T-cell (primary cell): Measurements from ENCODE around the gene SELENOO. TPM values are rescaled to one million over a fixed set of nuclear protein-coding genes. Genes with fewer than 3 reads are reported as not detected.

Experiments used
- ATAC-seq, 4 experiments: fragments of 200-7000 bp in 3 of 4; fragments of 150-1000 bp in 1 of 4; cut with Tn5 transposase; replicated peaks in 1 of 4; 1 replicate in 3 of 4; 2 replicates in 1 of 4; pipeline ENCODE4 v1.10.0; 2021; ENCODE audit warnings: moderate library complexity in 3 of 4, mild to moderate bottlenecking in 2 of 4, moderate number of reproducible peaks in 1 of 4
- CTCF ChIA-PET, 2 donors: fragments of 300-600 bp; sonication (Branson Sonifier 250); formaldehyde crosslinking; loops; one replicate each; lab custom pipeline; 2022; ENCODE audit warnings: antibody characterized with exemption in 2 of 2; lab: Charles Lee
- POLR2A ChIA-PET, 2 donors: fragments of 300-600 bp; sonication (Branson Sonifier 250); formaldehyde crosslinking; loops; one replicate each; lab custom pipeline; 2022; ENCODE audit warnings: antibody characterized with exemption in 2 of 2; lab: Charles Lee
- DNase-seq, 35 experiments: peaks; one replicate each; pipeline versions ENCODE4 v3.0.0 to v3.0.0-alpha.2; 2013 to 2023
- H3K27ac ChIP-seq: one replicate; pipeline ENCODE4 v1.5.1; 2013; ENCODE audit warnings: low read length
- H3K27me3 ChIP-seq, 2 experiments: replicated peaks in 1 of 2; 1 replicate in 1 of 2; 2 replicates in 1 of 2; pipeline versions ENCODE4 v1.6.1 to v1.7.0; 2013; ENCODE audit warnings: low read length in 1 of 2, mixed read lengths in 1 of 2; ENCODE audit not compliant: control insufficient read depth in 2 of 2, insufficient read depth in 2 of 2; ENCODE audit errors: extremely low read depth in 1 of 2
- H3K36me3 ChIP-seq, 2 donors: 1 replicate in 1 of 2; 2 replicates in 1 of 2; pipeline versions ENCODE4 v1.6.1 to v1.7.0; 2013; ENCODE audit warnings: low read length in 1 of 2; ENCODE audit not compliant: control insufficient read depth in 2 of 2, insufficient read depth in 1 of 2; ENCODE audit errors: extremely low read depth in 1 of 2
- H3K4me1 ChIP-seq, 2 experiments: 1 replicate in 1 of 2; 2 replicates in 1 of 2; pipeline versions ENCODE4 v1.6.1 to v1.7.0; 2013; ENCODE audit warnings: low read length in 2 of 2, mixed read lengths in 1 of 2; ENCODE audit not compliant: insufficient read depth in 2 of 2, control insufficient read depth in 1 of 2; ENCODE audit errors: extremely low read depth in 1 of 2
- H3K4me3 ChIP-seq, 2 donors: 1 replicate in 1 of 2; 2 replicates in 1 of 2; pipeline versions ENCODE4 v1.5.1 to v1.7.0; 2013; ENCODE audit warnings: mild to moderate bottlenecking in 2 of 2, low read length in 1 of 2, moderate library complexity in 1 of 2; ENCODE audit not compliant: control insufficient read depth in 1 of 2; ENCODE audit errors: extremely low read depth in 1 of 2
- H3K9me3 ChIP-seq: 2 replicates; pipeline ENCODE4 v1.7.0; 2013
- H3K27ac Mint-ChIP-seq, 2 donors: one replicate each; pipeline ENCODE4 v1.8.0; 2020 to 2021; ENCODE audit warnings: mild to moderate bottlenecking in 2 of 2, mixed read lengths in 2 of 2
- H3K27me3 Mint-ChIP-seq, 2 donors: one replicate each; pipeline ENCODE4 v1.8.0; 2021 to 2022; ENCODE audit warnings: mixed read lengths in 2 of 2
- H3K36me3 Mint-ChIP-seq: one replicate; pipeline ENCODE4 v1.8.0; 2021; ENCODE audit warnings: mixed read lengths
- H3K4me1 Mint-ChIP-seq, 3 donors: one replicate each; pipeline ENCODE4 v1.8.0; 2020 to 2022; ENCODE audit warnings: mixed read lengths in 3 of 3, mild to moderate bottlenecking in 1 of 3
- H3K4me3 Mint-ChIP-seq, 3 donors: one replicate each; pipeline ENCODE4 v1.8.0; 2020 to 2022; ENCODE audit warnings: mild to moderate bottlenecking in 3 of 3, mixed read lengths in 3 of 3, moderate library complexity in 3 of 3
- H3K9me3 Mint-ChIP-seq, 3 donors: one replicate each; pipeline ENCODE4 v1.8.0; 2020 to 2022; ENCODE audit warnings: mixed read lengths in 3 of 3
- WGBS: methylation state at CpG from one replicate; pipeline ENCODE4 v1.1.5; 2013; ENCODE audit warnings: missing lambda C conversion rate; ENCODE audit not compliant: insufficient coverage; 5-methylcytosine and 5-hydroxymethylcytosine counted together
- total RNA-seq, 35 experiments: library from RNA in 6 of 35; stranded (reverse) in 6 of 35; fragments of 120-200 nt in 1 of 35; gene quantifications; one replicate each; pipeline versions ENCODE4 v1.2.1 to v1.2.4 and lab custom pipeline; 2013 to 2026

The SELENOO gene
- total RNA-seq, 5 donors from 2014 or later (not counting 1 experiment from before 2014, with no cell fraction given), result 28.9 to 51.0 (median 46.1) TPM

DNA sequence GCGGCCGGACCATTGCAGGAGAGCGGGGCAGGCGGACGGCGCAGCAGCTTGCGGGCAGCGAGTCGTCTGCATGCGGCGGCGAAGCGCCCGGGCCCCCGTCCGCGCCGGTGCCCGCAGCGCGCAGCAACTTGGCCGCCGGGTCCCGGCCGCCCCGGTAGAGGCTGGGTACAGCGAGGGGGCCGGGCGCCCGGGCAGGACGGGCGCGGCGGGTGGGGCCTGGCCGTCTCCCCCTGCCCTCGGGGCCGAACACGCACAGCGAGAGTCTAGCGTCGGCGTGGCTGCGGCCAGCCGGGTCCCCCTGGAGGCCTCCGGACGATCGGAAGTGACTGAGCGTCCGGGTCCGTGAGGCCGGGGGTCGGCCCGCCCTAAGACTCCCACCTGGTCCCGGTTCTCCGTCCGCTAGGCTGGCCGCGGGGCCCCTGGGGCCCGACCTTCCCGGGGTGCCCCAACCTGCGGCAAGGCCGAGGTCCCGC, 15.9 kb upstream of the SELENOO start:
- H3K4me3 Mint-ChIP-seq, result peak overlapping the region in 2 of 3 donors; percentile 57 to 86
- no peaks in the 10 kb centered on the region for H3K36me3 Mint-ChIP-seq
- peaks cover 0 to 3% of the 10 kb centered on the region in 2 donors for H3K36me3 ChIP-seq
- DNase-seq (no peak), ATAC-seq (no peak)
- H3K4me1 Mint-ChIP-seq, result peaks cover 16 to 37% (median 34%) of the 10 kb centered on the region in 3 donors
- 17% methylated on average over 61 of the region's 63 CpGs for WGBS
- no peaks in the 10 kb centered on the region for H3K9me3 Mint-ChIP-seq
- H3K27ac ChIP-seq, result no peak overlapping the region
- no peaks in the 10 kb centered on the region for H3K9me3 ChIP-seq
- CTCF ChIA-PET, result no interaction called here
- H3K27ac Mint-ChIP-seq, result no peak overlapping the region
- H3K4me3 ChIP-seq, result peak overlapping the region; percentile 57 to 79
- peaks cover 20 to 50% of the 10 kb centered on the region in 2 experiments for H3K4me1 ChIP-seq
- H3K27me3 ChIP-seq, result peaks cover 0 to 27% of the 10 kb centered on the region in 2 experiments
- H3K27me3 Mint-ChIP-seq, result peaks cover 0 to under 1% of the 10 kb centered on the region in 2 donors
- POLR2A ChIA-PET, result no interaction called here

DNA sequence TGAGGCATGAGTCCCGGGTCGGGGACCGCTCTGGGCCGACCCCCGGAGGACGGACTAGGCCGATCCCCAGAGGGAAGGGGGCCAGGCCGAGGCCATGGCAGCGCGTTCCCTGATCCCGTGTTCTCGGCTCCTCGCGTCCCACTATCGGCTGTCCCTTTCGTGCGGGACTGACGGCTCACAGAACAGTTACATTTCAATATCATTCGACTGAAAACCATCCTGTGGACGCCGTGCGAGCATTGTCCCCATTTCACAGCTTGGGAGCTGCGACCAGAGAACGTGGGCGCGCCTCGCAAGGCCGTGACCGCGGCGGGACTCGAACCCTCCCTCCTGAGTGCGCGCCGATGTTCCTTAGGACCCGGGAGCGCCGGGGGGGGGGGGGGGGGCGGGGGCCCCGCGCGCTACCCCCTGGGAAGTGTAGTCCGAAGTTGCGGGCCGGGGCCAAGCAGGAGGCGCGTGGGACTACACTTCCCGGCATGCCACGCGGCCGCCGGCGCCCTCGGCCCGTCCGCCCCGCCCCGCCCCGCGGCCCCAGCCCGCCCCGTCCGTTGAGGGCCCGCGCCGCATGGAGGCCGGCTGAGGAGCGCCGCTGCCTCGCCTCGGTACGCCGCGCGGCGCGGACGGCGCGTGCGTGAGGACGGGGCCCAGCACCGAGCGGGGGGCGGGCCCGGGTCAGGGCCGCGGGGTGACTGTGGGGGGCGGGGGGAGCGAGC, 15.3 kb upstream of the SELENOO start, which contains the start of gene TRABD:
Gene TRABD (plus strand): TSS at position 539 of the 713 bp plus-strand sequence. CDS start 7,148 bp downstream, outside the sequence.
- H3K27ac Mint-ChIP-seq, result peak within 1 kb of the TSS; percentile 93 to 94
- ChIA-PET POLR2A (no interaction called here), CTCF (no interaction called here)
- peak; percentile 74 to 83 (median 77) for ATAC-seq
- H3K36me3 Mint-ChIP-seq, result no peaks in the 10 kb centered on the region
- Histone ChIP-seq H3K4me3 (peak within 1 kb of the TSS; percentile 57 to 79), H3K36me3 (peaks cover 0 to 3% of the 10 kb centered on the region in 2 donors), H3K9me3 (no peaks in the 10 kb centered on the region), H3K27ac (peak within 1 kb of the TSS; percentile 74), H3K27me3 (peaks cover 0 to 21% of the 10 kb centered on the region in 2 experiments), H3K4me1 (peaks cover 23 to 54% of the 10 kb centered on the region in 2 experiments)
- peak; percentile 74 to 95 (median 84) for DNase-seq
- no peaks in the 10 kb centered on the region for H3K27me3 Mint-ChIP-seq
- H3K9me3 Mint-ChIP-seq, result no peaks in the 10 kb centered on the region
- peaks cover 16 to 38% (median 35%) of the 10 kb centered on the region in 3 donors for H3K4me1 Mint-ChIP-seq
- peak within 1 kb of the TSS; percentile 86 to 95 (median 89) for H3K4me3 Mint-ChIP-seq
- 4% methylated on average over 40 of the region's 90 CpGs for whole genome bisulfite sequencing

DNA sequence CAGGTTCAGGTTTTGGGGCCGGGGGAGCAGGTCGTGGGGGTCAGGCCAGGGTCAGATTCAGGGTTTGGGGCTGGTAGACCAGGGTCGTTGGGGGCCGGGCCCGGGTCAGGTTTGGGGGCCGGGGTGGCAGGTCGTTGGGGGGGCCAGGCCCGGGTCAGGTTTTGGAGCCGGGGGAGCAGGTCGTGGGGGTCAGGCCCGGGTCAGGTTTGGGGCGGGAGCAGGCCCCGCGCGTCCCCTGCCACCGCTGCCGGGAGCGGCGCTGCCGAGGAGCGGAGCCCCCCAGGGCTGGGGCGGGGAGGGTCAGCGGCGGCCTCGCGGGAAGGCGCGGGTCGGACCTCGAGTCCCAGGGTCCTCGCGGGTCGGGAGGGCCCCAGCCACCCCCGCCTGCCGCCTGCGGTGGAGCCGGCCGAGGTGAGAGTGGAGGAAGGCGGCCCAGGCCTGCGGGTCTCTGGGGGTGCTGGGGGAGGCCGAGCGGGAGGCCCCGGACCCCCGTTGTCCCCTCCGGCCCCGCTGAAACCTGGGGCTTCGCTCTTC, 14.6 kb upstream of the SELENOO start:
- POLR2A ChIA-PET, result no interaction called here
- Mint-ChIP-seq H3K4me1 (peaks cover 19 to 40% (median 37%) of the 10 kb centered on the region in 3 donors), H3K4me3 (peak overlapping the region; percentile 86 to 95 (median 89)), H3K36me3 (no peaks in the 10 kb centered on the region), H3K27ac (peak overlapping the region; percentile 93 to 94), H3K9me3 (no peaks in the 10 kb centered on the region), H3K27me3 (no peaks in the 10 kb centered on the region)
- no peak for ATAC-seq
- Histone ChIP-seq H3K9me3 (no peaks in the 10 kb centered on the region), H3K4me1 (peaks cover 23 to 62% of the 10 kb centered on the region in 2 experiments), H3K27ac (peak overlapping the region; percentile 74), H3K27me3 (peaks cover 0 to 16% of the 10 kb centered on the region in 2 experiments), H3K36me3 (peaks cover 0 to 3% of the 10 kb centered on the region in 2 donors), H3K4me3 (peak overlapping the region; percentile 55 to 57)
- DNase-seq, result no peak
- under 1% methylated on average over 41 of the region's 47 CpGs for whole genome bisulfite sequencing
- CTCF ChIA-PET, result no interaction called here

DNA sequence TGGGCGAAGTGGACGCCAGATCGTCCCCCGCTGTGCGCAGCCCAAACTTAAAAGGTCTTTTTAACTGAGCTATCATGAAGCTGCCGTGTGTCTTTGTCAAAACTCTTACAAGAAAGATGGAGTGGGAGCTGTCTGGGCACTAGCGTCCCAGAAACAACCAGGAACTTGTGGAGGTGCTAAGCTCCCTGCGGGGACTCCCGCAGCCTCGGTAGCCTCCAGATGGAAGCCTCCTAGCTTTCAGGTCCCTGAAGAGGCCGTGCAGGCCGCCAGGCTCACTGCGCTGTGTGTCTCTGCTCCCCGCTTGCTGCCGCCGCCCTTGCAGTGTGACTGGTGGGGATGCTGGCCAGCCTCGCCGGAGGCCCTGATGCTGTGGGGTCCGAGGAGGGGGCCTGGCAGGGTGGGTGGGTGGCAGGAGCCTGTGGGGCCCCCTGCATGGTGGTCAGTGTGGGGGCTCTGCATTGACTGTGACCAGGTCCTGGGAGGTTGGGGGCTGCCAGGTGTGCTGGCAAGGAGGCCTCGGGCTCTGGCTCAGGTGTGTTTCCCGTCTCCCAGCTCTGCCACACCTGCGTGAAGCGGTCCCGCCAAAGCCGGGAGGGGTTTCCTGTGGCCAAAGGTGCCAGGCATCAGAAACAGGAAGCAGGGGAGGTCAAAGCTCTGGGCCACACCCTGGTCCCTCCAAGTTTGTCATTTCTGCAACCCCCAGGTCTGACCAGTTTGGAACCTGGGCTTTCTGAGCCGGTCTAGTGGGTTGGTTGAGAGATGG, 13.9 kb upstream of the SELENOO start:
- 32% methylated on average over 25 of the region's 26 CpGs for WGBS

DNA sequence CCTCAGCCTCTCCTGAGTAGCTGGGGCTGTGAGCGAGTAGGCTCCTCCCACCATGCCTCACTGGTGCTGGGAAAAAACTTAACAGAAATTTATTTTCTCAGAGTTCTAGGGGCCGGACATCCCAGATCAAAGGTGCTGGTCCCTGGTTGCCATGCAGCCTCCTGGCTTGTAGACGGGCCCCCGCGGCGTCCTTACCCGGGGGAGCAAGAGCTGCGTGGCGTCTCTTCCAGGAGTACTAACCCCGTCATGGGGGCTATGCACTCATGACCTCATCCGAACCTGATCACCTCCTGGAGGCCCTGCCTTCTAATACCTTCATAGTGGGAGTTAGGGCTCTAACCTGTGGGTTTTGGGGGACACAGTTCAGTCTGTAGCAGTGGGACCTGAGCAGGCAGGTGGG, 12.5 kb upstream of the SELENOO start:
- DNase-seq, result no peak
- peaks cover 36 to 83% of the 10 kb centered on the region in 2 experiments for H3K4me1 ChIP-seq
- Mint-ChIP-seq H3K4me1 (peaks cover 35 to 59% (median 55%) of the 10 kb centered on the region in 3 donors), H3K4me3 (peak overlapping the region; percentile 9 to 86 (median 43)), H3K9me3 (no peaks in the 10 kb centered on the region), H3K36me3 (no peaks in the 10 kb centered on the region), H3K27me3 (no peaks in the 10 kb centered on the region), H3K27ac (peak overlapping the region; percentile 78 to 95)
- H3K36me3 ChIP-seq, result peaks cover 3% of the 10 kb centered on the region in 2 donors
- H3K4me3 ChIP-seq, result no peak overlapping the region
- H3K27ac ChIP-seq, result peak overlapping the region; percentile 93
- CTCF ChIA-PET, result interaction anchor here in 1 of 2 donors (1.0 kb wide), 1 partner anchor 39 kb away, joined by 3 read pairs; no protein-coding TSS in a partner anchor
- WGBS, result 100% methylated on average over 8 of the region's 11 CpGs
- POLR2A ChIA-PET, result no interaction called here
- H3K9me3 ChIP-seq, result no peaks in the 10 kb centered on the region
- H3K27me3 ChIP-seq, result peaks cover 0 to 16% of the 10 kb centered on the region in 2 experiments
- no peak for ATAC-seq

More for the DNA sequence above, 13.9 kb upstream of the SELENOO start:
- no peaks in the 10 kb centered on the region for H3K36me3 Mint-ChIP-seq
- ATAC-seq, result no peak
- H3K27ac ChIP-seq, result peak overlapping the region; percentile 74
- peak overlapping the region; percentile 55 to 57 for H3K4me3 ChIP-seq
- H3K9me3 ChIP-seq, result no peaks in the 10 kb centered on the region
- H3K27me3 Mint-ChIP-seq, result no peaks in the 10 kb centered on the region
- H3K9me3 Mint-ChIP-seq, result no peaks in the 10 kb centered on the region
- POLR2A ChIA-PET, result no interaction called here
- peaks cover 0 to 16% of the 10 kb centered on the region in 2 experiments for H3K27me3 ChIP-seq
- peaks cover 0 to 3% of the 10 kb centered on the region in 2 donors for H3K36me3 ChIP-seq
- CTCF ChIA-PET, result interaction anchor here in 1 of 2 donors (0.6 kb wide), 1 partner anchor 33 kb away, joined by 3 read pairs; no protein-coding TSS in a partner anchor
- H3K27ac Mint-ChIP-seq, result peak overlapping the region; percentile 93 to 94
- H3K4me1 Mint-ChIP-seq, result peaks cover 26 to 47% (median 44%) of the 10 kb centered on the region in 3 donors
- peaks cover 25 to 69% of the 10 kb centered on the region in 2 experiments for H3K4me1 ChIP-seq
- H3K4me3 Mint-ChIP-seq, result peak overlapping the region; percentile 86 to 95 (median 89)
- peak in 2 of 35 experiments; percentile 30 to 52 for DNase-seq
